GM12891 (cell line): Measurements from ENCODE around the gene KRT2.

Experiments
- POLR2A ChIP-seq: IDR thresholded peaks from 2 replicates; pipeline ENCODE4 v1.6.1; 2011; ENCODE audit warnings: low read depth, low read length, control low read depth
- TAF1 ChIP-seq: IDR thresholded peaks from 2 replicates; pipeline ENCODE4 v1.6.1; 2011; ENCODE audit warnings: low read depth, low read length, control low read depth

- TF ChIP-seq POLR2A (no peak), TAF1 (no peak)
Measured at GRCh38 chr12:52617403-52617785, 34.6 kb downstream of the KRT2 start.
